HEK293 (cell line): ENCODE data around the gene EIF4EBP2.

ENCODE experiments used
- CTCF ChIA-PET: fragments of 350-600 bp; formaldehyde crosslinking; extraction: SDS; loops from one replicate; lab custom pipeline; 2021; ENCODE audit warnings: antibody characterized with exemption; lab: Yijun Ruan, JAX
- POLR2A ChIA-PET: fragments of 300-600 bp; formaldehyde crosslinking; extraction: SDS; loops from one replicate; lab custom pipeline; 2020; ENCODE audit warnings: antibody characterized with exemption, inconsistent platforms; lab: Yijun Ruan, JAX
- H3K27ac ChIP-seq: fragments of 200-500 bp; sonication (Bioruptor generic); 2 replicates; pipeline ENCODE4 v1.5.1; 2014; ENCODE audit warnings: low read depth, low read length, control low read depth, inconsistent platforms; ENCODE audit errors: extremely low read depth
- H3K36me3 ChIP-seq, 2 experiments: fragments of 200-500 bp in 1 of 2; sonication (Bioruptor generic) in 1 of 2; 1 replicate in 1 of 2; 2 replicates in 1 of 2; pipeline ENCODE4 v1.5.1; 2014 to 2017; ENCODE audit warnings: inconsistent platforms in 2 of 2, low read length in 2 of 2; ENCODE audit not compliant: control insufficient read depth in 2 of 2, insufficient read depth in 1 of 2
- H3K4me1 ChIP-seq: fragments of 200-500 bp; sonication (Bioruptor generic); 2 replicates; pipeline ENCODE4 v1.5.1; 2014; ENCODE audit warnings: mild to moderate bottlenecking, low read length, inconsistent platforms; ENCODE audit not compliant: control insufficient read depth, insufficient read depth
- H3K4me3 ChIP-seq: 2 replicates; pipeline ENCODE4 v1.5.1; 2011; ENCODE audit warnings: low read depth, mild to moderate bottlenecking, control low read depth, low read length, moderate library complexity
- H3K9me3 ChIP-seq: fragments of 200-500 bp; sonication (Bioruptor generic); 2 replicates; pipeline ENCODE4 v1.5.1; 2014; ENCODE audit warnings: low read depth, low read length, inconsistent platforms; ENCODE audit not compliant: control insufficient read depth, insufficient read depth
- EGR2 ChIP-seq: fragments of 450-650 bp; formaldehyde crosslinking; IDR thresholded peaks from 2 replicates; pipeline ENCODE4 v1.5.1; 2016; ENCODE audit warnings: low read depth, missing biosample characterization, missing genetic modification characterization
- KLF1 ChIP-seq: fragments of 450-650 bp; formaldehyde crosslinking; IDR thresholded peaks from 2 replicates; pipeline ENCODE4 v1.5.1; 2016; ENCODE audit warnings: missing biosample characterization, missing genetic modification characterization
- KLF17 ChIP-seq: fragments of 450-650 bp; formaldehyde crosslinking; IDR thresholded peaks from 2 replicates; pipeline ENCODE4 v1.5.1; 2016; ENCODE audit warnings: missing biosample characterization, missing genetic modification characterization
- REST ChIP-seq: fragments of 450-650 bp; formaldehyde crosslinking; IDR thresholded peaks from 2 replicates; pipeline ENCODE4 v1.5.1; 2016; ENCODE audit warnings: missing biosample characterization, missing genetic modification characterization
- YY2 ChIP-seq: fragments of 450-650 bp; formaldehyde crosslinking; IDR thresholded peaks from 2 replicates; pipeline ENCODE4 v1.5.1; 2016; ENCODE audit warnings: missing biosample characterization, missing genetic modification characterization
- ZBTB44 ChIP-seq: fragments of 450-650 bp; IDR thresholded peaks from 2 replicates; pipeline ENCODE4 v1.5.1; 2018; ENCODE audit warnings: missing biosample characterization, mild to moderate bottlenecking, missing genetic modification characterization
- ZBTB6 ChIP-seq: fragments of 450-650 bp; formaldehyde crosslinking; IDR thresholded peaks from 2 replicates; pipeline ENCODE4 v1.5.1; 2017; ENCODE audit warnings: missing biosample characterization, missing genetic modification characterization
- ZFP37 ChIP-seq: fragments of 450-650 bp; formaldehyde crosslinking; IDR thresholded peaks from 2 replicates; pipeline ENCODE4 v1.5.1; 2016; ENCODE audit warnings: missing biosample characterization, missing genetic modification characterization
- ZNF121 ChIP-seq: fragments of 450-650 bp; formaldehyde crosslinking; IDR thresholded peaks from 2 replicates; pipeline ENCODE4 v1.5.1; 2016; ENCODE audit warnings: missing biosample characterization, missing genetic modification characterization
- ZNF140 ChIP-seq: fragments of 450-650 bp; formaldehyde crosslinking; IDR thresholded peaks from 2 replicates; pipeline ENCODE4 v1.5.1; 2016; ENCODE audit warnings: missing biosample characterization, missing genetic modification characterization
- ZNF148 ChIP-seq: fragments of 450-650 bp; formaldehyde crosslinking; IDR thresholded peaks from 2 replicates; pipeline ENCODE4 v1.5.0; 2017; ENCODE audit warnings: missing biosample characterization, missing genetic modification characterization, borderline replicate concordance
- ZNF175 ChIP-seq: fragments of 450-650 bp; formaldehyde crosslinking; IDR thresholded peaks from 2 replicates; pipeline ENCODE4 v1.5.1; 2016; ENCODE audit warnings: missing biosample characterization, missing genetic modification characterization
- ZNF221 ChIP-seq: fragments of 450-650 bp; formaldehyde crosslinking; IDR thresholded peaks from 2 replicates; pipeline ENCODE4 v1.5.1; 2017; ENCODE audit warnings: missing biosample characterization, missing genetic modification characterization, borderline replicate concordance
- ZNF335 ChIP-seq: fragments of 450-650 bp; formaldehyde crosslinking; conservative IDR thresholded peaks from 2 replicates; pipeline ENCODE4 v1.5.1; 2016; ENCODE audit warnings: missing biosample characterization, missing genetic modification characterization
- ZNF37A ChIP-seq: fragments of 450-650 bp; IDR thresholded peaks from 2 replicates; pipeline ENCODE4 v1.5.1; 2018; ENCODE audit warnings: missing biosample characterization, missing genetic modification characterization
- ZNF488 ChIP-seq: fragments of 450-650 bp; formaldehyde crosslinking; IDR thresholded peaks from 2 replicates; pipeline ENCODE4 v1.5.1; 2016; ENCODE audit warnings: missing biosample characterization, missing genetic modification characterization
- ZNF561 ChIP-seq: fragments of 450-650 bp; IDR thresholded peaks from 2 replicates; pipeline ENCODE4 v1.5.1; 2018; ENCODE audit warnings: missing biosample characterization, missing genetic modification characterization, borderline replicate concordance
- ZNF629 ChIP-seq: fragments of 450-650 bp; formaldehyde crosslinking; IDR thresholded peaks from 2 replicates; pipeline ENCODE4 v1.5.1; 2017; ENCODE audit warnings: missing biosample characterization, missing genetic modification characterization
- ZNF639 ChIP-seq: fragments of 450-650 bp; formaldehyde crosslinking; IDR thresholded peaks from 2 replicates; pipeline ENCODE4 v1.5.1; 2016; ENCODE audit warnings: missing biosample characterization, missing genetic modification characterization
- ZNF704 ChIP-seq: fragments of 450-650 bp; formaldehyde crosslinking; IDR thresholded peaks from 2 replicates; pipeline ENCODE4 v1.5.1; 2016; ENCODE audit warnings: missing biosample characterization, missing genetic modification characterization
- ZNF776 ChIP-seq: fragments of 450-650 bp; formaldehyde crosslinking; IDR thresholded peaks from 2 replicates; pipeline ENCODE4 v1.5.0; 2017; ENCODE audit warnings: missing biosample characterization, missing genetic modification characterization, borderline replicate concordance
- ZNF792 ChIP-seq: fragments of 450-650 bp; formaldehyde crosslinking; IDR thresholded peaks from 2 replicates; pipeline ENCODE4 v1.5.1; 2016; ENCODE audit warnings: missing biosample characterization, missing genetic modification characterization
- ZNF837 ChIP-seq: fragments of 450-650 bp; formaldehyde crosslinking; IDR thresholded peaks from 2 replicates; pipeline ENCODE4 v1.5.1; 2016; ENCODE audit warnings: missing biosample characterization, missing genetic modification characterization

EIF4EBP2 gene

GRCh38 chr10:70358446-70358845 lies 45.5 kb upstream of the EIF4EBP2 start (continued):
- TF ChIP-seq REST (tag by site-specific recombination) = no peak
- TF ChIP-seq ZFP37 (tag by site-specific recombination) = no peak
- no peak for TF ChIP-seq KLF1
- TF ChIP-seq ZBTB6 (tag by site-specific recombination) = no peak
- no peak for TF ChIP-seq ZNF221 (tag by site-specific recombination)
- no peak for TF ChIP-seq ZBTB44 (tag by site-specific recombination)
- no peak for TF ChIP-seq KLF17
- no peak for TF ChIP-seq ZNF37A
- no peak for TF ChIP-seq ZNF837 (tag by site-specific recombination)
- TF ChIP-seq ZNF488 (tag by site-specific recombination) = no peak

GRCh38 chr10:70359017-70359550 lies 44.9 kb upstream of the EIF4EBP2 start:
- H3K27ac ChIP-seq = no peak overlapping the region
- H3K4me1 ChIP-seq = no peaks in the 10 kb centered on the region
- POLR2A ChIA-PET = interaction anchor here (0.9 to 1.4 kb wide), 3 partner anchors 38 to 213 kb away, joined by 3 to 4 read pairs (median 4); partner anchors contain the start of gene TYSND1
- no peak overlapping the region for H3K4me3 ChIP-seq
- CTCF ChIA-PET = interaction anchor here (0.6 to 1.9 kb wide), 6 partner anchors 11 to 320 kb away, joined by 3 to 16 read pairs (median 3); no protein-coding TSS in a partner anchor
- H3K9me3 ChIP-seq = no peaks in the 10 kb centered on the region
- no peaks in the 10 kb centered on the region for H3K36me3 ChIP-seq
- TF ChIP-seq KLF1 (peak; percentile 60; the same call in 1 of the 2 replicates), YY2 (tag by site-specific recombination) (no peak), ZNF175 (no peak), ZNF629 (0 out of 2 replicates have a peak, but pooled peaks have one; percentile 19), ZNF335 (tag by site-specific recombination) (no peak), ZNF792 (tag by site-specific recombination) (no peak), ZNF776 (no peak), ZNF704 (tag by site-specific recombination) (no peak), ZNF140 (tag by site-specific recombination) (no peak), EGR2 (no peak), ZNF121 (tag by site-specific recombination) (0 out of 2 replicates have a peak, but pooled peaks have one; percentile 12), ZNF639 (tag by site-specific recombination) (no peak), ZNF561 (no peak), ZNF148 (tag by site-specific recombination) (no peak)
